ENCODE measurements around the gene VRK1.

DNA sequence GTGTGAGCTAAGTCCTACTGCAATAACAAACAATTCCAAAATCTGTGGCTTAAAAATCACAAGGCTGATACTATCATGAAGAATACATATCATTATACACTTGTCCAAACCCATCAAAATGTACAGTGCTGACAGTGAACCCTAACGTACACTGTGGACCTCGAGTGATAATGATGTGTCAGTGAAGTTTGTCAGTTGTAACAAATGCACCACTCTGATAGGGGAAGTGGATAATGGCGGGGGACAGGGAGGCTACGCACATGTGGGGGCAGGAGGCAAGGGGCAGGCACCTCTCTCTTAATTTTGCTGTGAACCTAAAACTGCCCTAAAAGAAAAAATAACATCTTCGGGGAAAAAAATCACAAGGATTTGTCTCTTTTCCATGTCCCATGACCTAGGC is 100.0 kb downstream of the VRK1 start:
- TF ChIP-seq GATA2 (IDR thresholded peaks at IDR 0.05; ENCODE audit: low read depth, low read length) (no peak), GATA3 (IDR thresholded peaks at IDR 0.05; ENCODE audit: low read depth, low read length) (no peak)
